Brain pericyte (primary cell): Measurements from ENCODE around the gene PITHD1.
"Not testable (repeated sequence)": the region's sequence is repeated elsewhere in the genome, so short reads cannot be mapped to it uniquely, and the experiment has no call there.

Experiments
- DNase-seq: peaks from one replicate; pipeline ENCODE4 v3.0.0-alpha.2; 2012; ENCODE audit warnings: low read depth, low spot score

The PITHD1 gene

GRCh38 chr1:23825762-23826522, 47.7 kb downstream of the PITHD1 start:
- DNase-seq: no peak

GRCh38 chr1:23826590-23826989, 48.4 kb downstream of the PITHD1 start:
- DNase-seq: not testable (repeated sequence)

GRCh38 chr1:23827717-23828116, 49.5 kb downstream of the PITHD1 start:
- DNase-seq: no peak

- DNase-seq: not testable (repeated sequence)
Measured at GRCh38 chr1:23834156-23834555, 55.9 kb downstream of the PITHD1 start.

GRCh38 chr1:23836037-23836436, 57.8 kb downstream of the PITHD1 start:
- DNase-seq: no peak
